Measurements from ENCODE around the gene MTUS2.
"Not testable (repeated sequence)": the region's sequence is repeated elsewhere in the genome, so short reads cannot be mapped to it uniquely, and the experiment has no call there.

DNA sequence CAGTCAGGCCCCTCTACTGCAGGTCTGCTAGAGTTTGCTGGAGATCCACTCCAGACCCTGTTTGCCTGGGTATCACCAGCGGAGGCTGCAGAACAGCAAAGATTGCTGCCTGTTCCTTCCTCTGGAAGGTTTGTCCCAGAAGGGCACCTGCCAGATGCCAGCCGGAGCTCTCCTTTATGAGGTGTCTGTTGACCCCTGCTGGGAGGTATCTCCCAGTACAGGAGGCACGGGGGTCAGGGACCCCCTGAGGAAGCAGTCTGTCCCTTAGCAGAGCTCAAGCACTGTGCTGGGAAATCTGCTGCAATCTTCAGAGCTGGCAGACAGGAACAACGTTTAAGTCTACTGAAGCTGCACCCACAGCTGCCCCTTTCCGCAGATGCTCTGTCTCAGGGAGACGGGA, 382.6 kb downstream of the MTUS2 start:
- TF ChIP-seq, protein P1, sequence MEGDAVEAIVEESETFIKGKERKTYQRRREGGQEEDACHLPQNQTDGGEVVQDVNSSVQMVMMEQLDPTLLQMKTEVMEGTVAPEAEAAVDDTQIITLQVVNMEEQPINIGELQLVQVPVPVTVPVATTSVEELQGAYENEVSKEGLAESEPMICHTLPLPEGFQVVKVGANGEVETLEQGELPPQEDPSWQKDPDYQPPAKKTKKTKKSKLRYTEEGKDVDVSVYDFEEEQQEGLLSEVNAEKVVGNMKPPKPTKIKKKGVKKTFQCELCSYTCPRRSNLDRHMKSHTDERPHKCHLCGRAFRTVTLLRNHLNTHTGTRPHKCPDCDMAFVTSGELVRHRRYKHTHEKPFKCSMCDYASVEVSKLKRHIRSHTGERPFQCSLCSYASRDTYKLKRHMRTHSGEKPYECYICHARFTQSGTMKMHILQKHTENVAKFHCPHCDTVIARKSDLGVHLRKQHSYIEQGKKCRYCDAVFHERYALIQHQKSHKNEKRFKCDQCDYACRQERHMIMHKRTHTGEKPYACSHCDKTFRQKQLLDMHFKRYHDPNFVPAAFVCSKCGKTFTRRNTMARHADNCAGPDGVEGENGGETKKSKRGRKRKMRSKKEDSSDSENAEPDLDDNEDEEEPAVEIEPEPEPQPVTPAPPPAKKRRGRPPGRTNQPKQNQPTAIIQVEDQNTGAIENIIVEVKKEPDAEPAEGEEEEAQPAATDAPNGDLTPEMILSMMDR (IDR thresholded peaks at IDR 0.05; ENCODE audit: insufficient read depth, low read length, poor library complexity, severe bottlenecking), result not testable (repeated sequence)
- not testable (repeated sequence) for TF ChIP-seq EZH2phosphoT487 (conservative IDR thresholded peaks at IDR 0.05; ENCODE audit: low read length)

Data from SU-DHL-6 (cell line).